Stimulated activated CD8-positive, alpha-beta memory T cell treated with anti-CD3 and anti-CD28 coated beads, Interleukin-12 subunit alpha, Interleukin-12 subunit beta, amount 100 ng/mL, for 1 hour (primary cell): ENCODE data around the gene MPPED2.
"Not testable (repeated sequence)": the region's sequence is repeated elsewhere in the genome, so short reads cannot be mapped to it uniquely, and the experiment has no call there.

Experiments used
- DNase-seq: peaks from one replicate; pipeline ENCODE4 v3.0.0-alpha.2; 2020; ENCODE audit warnings: low read depth

MPPED2 gene

GRCh38 chr11:30578406-30578805, 7.7 kb downstream of the MPPED2 start:
- DNase-seq, result no peak

GRCh38 chr11:30573951-30574350, 12.2 kb downstream of the MPPED2 start:
- no peak for DNase-seq

GRCh38 chr11:30568931-30569330, 17.2 kb downstream of the MPPED2 start:
- no peak for DNase-seq

GRCh38 chr11:30567644-30568043, 18.5 kb downstream of the MPPED2 start:
- DNase-seq, result no peak

- no peak for DNase-seq
Observed at GRCh38 chr11:30567120-30567519, 19.0 kb downstream of the MPPED2 start.

GRCh38 chr11:30566482-30566881, 19.7 kb downstream of the MPPED2 start:
- no peak for DNase-seq

- no peak for DNase-seq
Observed at GRCh38 chr11:30565027-30565426, 21.1 kb downstream of the MPPED2 start.

GRCh38 chr11:30561691-30562415, 24.3 kb downstream of the MPPED2 start:
- no peak for DNase-seq

GRCh38 chr11:30560206-30561106, 25.7 kb downstream of the MPPED2 start:
- no peak for DNase-seq

- DNase-seq, result no peak
Observed at GRCh38 chr11:30559004-30559403, 27.1 kb downstream of the MPPED2 start.

- not testable (repeated sequence) for DNase-seq
Observed at GRCh38 chr11:30554587-30554986, 31.6 kb downstream of the MPPED2 start.

GRCh38 chr11:30553521-30554110, 32.5 kb downstream of the MPPED2 start:
- no peak for DNase-seq

GRCh38 chr11:30552839-30553238, 33.3 kb downstream of the MPPED2 start:
- no peak for DNase-seq

GRCh38 chr11:30550022-30550542, 36.1 kb downstream of the MPPED2 start:
- no peak for DNase-seq

GRCh38 chr11:30549565-30549964, 36.6 kb downstream of the MPPED2 start:
- DNase-seq, result no peak

GRCh38 chr11:30546334-30546733, 39.8 kb downstream of the MPPED2 start:
- DNase-seq, result no peak

- DNase-seq, result no peak
Observed at GRCh38 chr11:30545507-30545906, 40.6 kb downstream of the MPPED2 start.

- DNase-seq, result no peak
Observed at GRCh38 chr11:30543066-30543465, 43.1 kb downstream of the MPPED2 start.

- no peak for DNase-seq
Observed at GRCh38 chr11:30540781-30541180, 45.4 kb downstream of the MPPED2 start.

- no peak for DNase-seq
Observed at GRCh38 chr11:30538251-30538650, 47.9 kb downstream of the MPPED2 start.

- no peak for DNase-seq
Observed at GRCh38 chr11:30535818-30536217, 50.3 kb downstream of the MPPED2 start.

- no peak for DNase-seq
Observed at GRCh38 chr11:30533445-30533947, 52.7 kb downstream of the MPPED2 start.
